ENCODE data around the gene TRPM6.

The TRPM6 gene

DNA sequence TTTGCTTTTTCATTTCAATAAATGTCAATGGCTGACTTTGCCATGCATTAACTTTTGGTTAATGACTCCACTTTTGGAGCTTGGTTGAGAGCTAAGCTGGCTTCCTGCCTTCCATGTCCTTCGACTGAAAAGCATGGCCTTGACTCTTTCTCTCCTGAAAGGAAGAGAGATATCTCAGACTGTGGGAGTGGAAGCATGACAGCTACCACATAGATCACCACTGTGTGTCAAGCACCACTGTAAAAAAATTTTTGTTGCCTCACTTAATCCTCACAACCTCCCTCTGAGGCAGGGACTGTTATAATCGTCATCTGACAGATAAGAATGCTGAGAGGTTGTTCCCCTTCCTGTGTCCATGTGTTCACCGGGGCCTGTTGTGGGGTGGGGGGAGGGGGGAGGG lies 205.8 kb downstream of the TRPM6 start:
- no peaks in the 10 kb centered on the region for H3K4me1 ChIP-seq (ENCODE audit: control insufficient read depth, insufficient read depth, low read length)
- H3K27me3 ChIP-seq (ENCODE audit: control insufficient read depth, insufficient read depth, low read length): no peaks in the 10 kb centered on the region
- H3K9ac ChIP-seq (ENCODE audit: low read depth, low read length): no peak overlapping the region
- H3K4me3 ChIP-seq (ENCODE audit: low read depth, low read length): no peak overlapping the region
- H3K36me3 ChIP-seq (ENCODE audit: control insufficient read depth, insufficient read depth, low read length): no peaks in the 10 kb centered on the region
- no peaks in the 10 kb centered on the region for H3K9me3 ChIP-seq (ENCODE audit: control insufficient read depth, insufficient read depth, low read length)

DNA sequence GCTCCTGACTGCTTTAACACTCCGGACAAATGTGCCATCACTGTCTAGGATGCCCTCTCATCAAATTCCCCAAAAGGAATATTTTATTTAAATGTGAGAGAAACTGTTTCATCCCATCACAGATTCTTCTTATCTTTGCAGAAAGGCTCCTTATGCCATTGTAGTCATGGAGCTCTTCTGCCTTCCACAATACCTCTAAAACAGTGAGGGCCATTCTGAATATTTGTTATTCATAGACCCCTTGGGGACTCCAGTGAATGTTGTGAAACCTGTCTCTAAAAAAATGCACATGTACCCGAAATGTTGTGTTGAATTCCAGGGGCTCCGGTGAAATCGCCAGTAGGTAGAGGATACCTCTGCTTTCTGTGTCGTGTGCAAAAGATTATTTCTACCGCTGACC lies 213.6 kb downstream of the TRPM6 start:
- Histone ChIP-seq H3K4me3 (ENCODE audit: low read depth, low read length) (no peak overlapping the region), H3K9me3 (ENCODE audit: control insufficient read depth, insufficient read depth, low read length) (no peaks in the 10 kb centered on the region), H3K9ac (ENCODE audit: low read depth, low read length) (no peak overlapping the region), H3K36me3 (ENCODE audit: control insufficient read depth, insufficient read depth, low read length) (no peaks in the 10 kb centered on the region), H3K27me3 (ENCODE audit: control insufficient read depth, insufficient read depth, low read length) (no peaks in the 10 kb centered on the region), H3K4me1 (ENCODE audit: control insufficient read depth, insufficient read depth, low read length) (no peaks in the 10 kb centered on the region)
